Adrenal gland (tissue), 12 donors: Measurements from ENCODE around the gene RALGAPB. TPM values are rescaled to one million over a fixed set of nuclear protein-coding genes. Genes with fewer than 3 reads are reported as not detected.

ENCODE experiments used
- DNase-seq, 7 donors: peaks; one replicate each; pipeline ENCODE4 v3.0.0-alpha.2; 2019 to 2020
- H3K27ac ChIP-seq, 5 donors: fragments of 200-600 bp; sonication (generic) in 4 of 5; 1 replicate in 3 of 5; 2 replicates in 2 of 5; pipeline versions ENCODE4 v1.5.1 to v1.8.0; 2016 to 2020; ENCODE audit warnings: mild to moderate bottlenecking in 1 of 5
- H3K27me3 ChIP-seq: fragments of 200-600 bp; 2 replicates; pipeline ENCODE4 v1.8.0; 2021
- H3K36me3 ChIP-seq, 2 donors: fragments of 200-600 bp; replicated peaks in 1 of 2; 1 replicate in 1 of 2; 2 replicates in 1 of 2; pipeline versions ENCODE4 v1.5.1 to v1.8.0; 2018 to 2022
- H3K4me1 ChIP-seq, 2 donors: fragments of 200-600 bp; replicated peaks in 1 of 2; 1 replicate in 1 of 2; 2 replicates in 1 of 2; pipeline versions ENCODE4 v1.5.1 to v1.8.0; 2018 to 2021
- H3K4me3 ChIP-seq, 4 donors: fragments of 200-600 bp; sonication (generic) in 3 of 4; one replicate each; pipeline ENCODE4 v1.5.1; 2016 to 2018
- H3K9me3 ChIP-seq, 3 donors: fragments of 200-600 bp; sonication (generic) in 1 of 3; replicated peaks in 1 of 3; 1 replicate in 2 of 3; 2 replicates in 1 of 3; pipeline versions ENCODE4 v1.5.1 to v1.8.0; 2016 to 2021
- CTCF ChIP-seq, 6 experiments: fragments of 450-650 bp in 4 of 6; fragments of 200-600 bp in 2 of 6; sonication (generic) in 1 of 6; IDR thresholded peaks; 1 replicate in 5 of 6; 2 replicates in 1 of 6; pipeline versions ENCODE4 v1.5.1 to v1.8.0; 2016 to 2021; ENCODE audit warnings: antibody characterized with exemption in 6 of 6, mild to moderate bottlenecking in 2 of 6, moderate library complexity in 1 of 6
- POLR2A ChIP-seq, 2 donors: fragments of 450-650 bp; IDR thresholded peaks; one replicate each; pipeline ENCODE4 v1.6.1; 2017; ENCODE audit warnings: antibody characterized with exemption in 2 of 2, mild to moderate bottlenecking in 2 of 2, moderate library complexity in 1 of 2
- WGBS, 4 donors: extraction: QIAGEN DNeasy Blood & Tissue Kit in 2 of 4; methylation state at CpG; one replicate each; pipeline versions ENCODE4 v1.1.5 to v1.1.7; 2013 to 2017; 5-methylcytosine and 5-hydroxymethylcytosine counted together
- intact Hi-C, 2 donors: fragments of 100-400 bp; cut with DNase I; formaldehyde crosslinking; loops; one replicate each; pipeline versions ENCODE4 v1.14.1 to v1.15.0; 2022 to 2023
- polyA plus RNA-seq, 3 donors: library from polyadenylated mRNA; stranded (reverse); fragments of 200-250 nt in 2 of 3; fragments of 350-450 nt in 1 of 3; fragmentation: Illumina TruSeq in 1 of 3; extraction: RNeasy Lipid Tissue Mini Kit (QIAGEN cat#74804) in 1 of 3; gene quantifications; one replicate each; pipeline ENCODE4 v1.2.3, GENCODE V29; 2013 to 2014
- total RNA-seq, 9 donors: library from RNA; depleted of rRNA in 4 of 9; stranded (reverse); fragments of >200 nt in 4 of 9; fragments of 120-200 nt in 1 of 9; fragmentation: NEBNext Ultra II Directional in 1 of 9; extraction: Animal tissue kit (Norgen Biotek cat#: 25700) in 1 of 9; gene quantifications; one replicate each; pipeline versions ENCODE4 v1.1.0 to v1.2.4, GENCODE V29; 2013 to 2023
- donor health status: healthy with polysubstance abuse.
- donor health status: Bipolar disorder and iron deficiency.
- donor health status: DM: yes; HTN: yes; CAD: no.
- donor health status: DM: no; HTN: no; CAD: no.
- donor health status: DM: no; HTN: no; CAD: no.
- donor health status: DM: yes; HTN: yes; CAD: no.

The RALGAPB gene
- total and polyA plus RNA-seq, 12 donors = 11.7 to 44.7 (median 31.7) TPM

GRCh38 chr20:38497246-38497935 lies 24.7 kb downstream of the RALGAPB start:
- H3K27me3 ChIP-seq = no peaks in the 10 kb centered on the region
- WGBS, 4 donors = 65 to 79% (median 73%) methylated on average over 8 of the region's 8 CpGs
- H3K27ac ChIP-seq = no peak overlapping the region
- no peak overlapping the region for H3K4me3 ChIP-seq
- no peak for TF ChIP-seq POLR2A (IDR thresholded peaks at IDR 0.05)
- no peak for TF ChIP-seq CTCF (IDR thresholded peaks at IDR 0.05)
- peaks cover 0 to 76% of the 10 kb centered on the region in 2 donors for H3K36me3 ChIP-seq
- peak in 3 of 7 donors; percentile 18 to 29 (median 21) for DNase-seq
- intact Hi-C loops = no loop called here
- H3K9me3 ChIP-seq = no peaks in the 10 kb centered on the region
- no peaks in the 10 kb centered on the region for H3K4me1 ChIP-seq

DNA sequence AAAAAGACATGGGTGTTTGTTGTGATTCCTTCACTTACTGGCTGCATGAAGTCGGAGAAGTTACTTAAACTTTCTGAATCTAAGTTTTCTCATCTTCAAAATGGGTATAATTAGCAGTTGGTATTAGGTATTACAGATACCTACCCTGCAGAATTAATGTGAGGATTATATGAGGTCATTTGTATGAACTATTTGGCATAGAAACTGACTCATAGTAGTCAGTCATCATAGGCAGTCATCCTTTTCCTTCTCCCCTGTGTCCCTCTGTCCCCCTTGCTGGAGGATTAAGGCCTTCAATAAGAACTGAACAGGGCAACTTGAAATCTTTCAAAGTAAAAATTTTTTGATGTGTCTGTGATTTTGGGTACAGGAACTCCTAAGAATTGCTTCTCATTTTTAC lies 26.3 kb downstream of the RALGAPB start:
- Histone ChIP-seq H3K4me1 (no peaks in the 10 kb centered on the region), H3K27me3 (no peaks in the 10 kb centered on the region), H3K27ac (no peak overlapping the region), H3K4me3 (no peak overlapping the region), H3K36me3 (peaks cover 0 to 65% of the 10 kb centered on the region in 2 donors), H3K9me3 (no peaks in the 10 kb centered on the region)
- WGBS, 4 donors = 87 to 100% (median 93%) methylated on average over 1 of the region's 1 CpG
- intact Hi-C loops = no loop called here
- DNase-seq = no peak
- TF ChIP-seq CTCF (IDR thresholded peaks at IDR 0.05) (no peak), POLR2A (IDR thresholded peaks at IDR 0.05) (no peak)

- Histone ChIP-seq H3K36me3 (peaks cover 0 to 60% of the 10 kb centered on the region in 2 donors), H3K4me3 (no peak overlapping the region), H3K9me3 (no peaks in the 10 kb centered on the region), H3K27ac (no peak overlapping the region), H3K4me1 (no peaks in the 10 kb centered on the region), H3K27me3 (no peaks in the 10 kb centered on the region)
- TF ChIP-seq POLR2A (IDR thresholded peaks at IDR 0.05) (no peak), CTCF (IDR thresholded peaks at IDR 0.05) (no peak)
- DNase-seq = no peak
- WGBS, 4 donors = 53 to 65% (median 58%) methylated on average over 1 of the region's 1 CpG
- intact Hi-C loops = no loop called here
Measured at GRCh38 chr20:38499366-38499765, 26.7 kb downstream of the RALGAPB start.

GRCh38 chr20:38501858-38502436 lies 29.3 kb downstream of the RALGAPB start:
- no peak for DNase-seq
- 92 to 97% (median 96%) methylated on average over 2 of the region's 2 CpGs for WGBS, 4 donors
- intact Hi-C loops = no loop called here
- H3K4me3 ChIP-seq = no peak overlapping the region
- H3K4me1 ChIP-seq = no peaks in the 10 kb centered on the region
- H3K36me3 ChIP-seq = peaks cover 0 to 47% of the 10 kb centered on the region in 2 donors
- H3K27ac ChIP-seq = no peak overlapping the region
- no peaks in the 10 kb centered on the region for H3K27me3 ChIP-seq
- H3K9me3 ChIP-seq = no peaks in the 10 kb centered on the region
- TF ChIP-seq CTCF (IDR thresholded peaks at IDR 0.05) = no peak
